Body of pancreas (tissue), 4 donors: ENCODE results near the gene DHRS4. TPM values are rescaled to one million over a fixed set of nuclear protein-coding genes. Genes with fewer than 3 reads are reported as not detected.

Source experiments
- ATAC-seq: fragments of 150-250 bp; one replicate; pipeline ENCODE4 v1.9.1; 2016
- DNase-seq, 4 donors: peaks; one replicate each; pipeline ENCODE4 v3.0.0-alpha.2; 2019
- H3K27ac ChIP-seq, 4 donors: fragments of 200-600 bp; sonication (generic); 1 replicate in 3 of 4; 2 replicates in 1 of 4; pipeline versions ENCODE4 v1.5.1 to v1.6.1; 2016 to 2019; ENCODE audit warnings: mild to moderate bottlenecking in 1 of 4, mixed read lengths in 1 of 4, moderate library complexity in 1 of 4
- H3K27me3 ChIP-seq, 2 donors: fragments of 200-600 bp; sonication (generic); one replicate each; pipeline ENCODE4 v1.6.0; 2016; ENCODE audit warnings: mild to moderate bottlenecking in 1 of 2
- H3K36me3 ChIP-seq, 2 donors: fragments of 200-600 bp; sonication (generic); replicated peaks in 1 of 2; 2 replicates each; pipeline ENCODE4 v1.5.1; 2016; ENCODE audit warnings: low read depth in 2 of 2; ENCODE audit not compliant: insufficient read depth in 1 of 2
- H3K4me1 ChIP-seq: fragments of 200-600 bp; sonication (generic); one replicate; pipeline ENCODE4 v1.6.0; 2016
- H3K4me3 ChIP-seq, 2 donors: fragments of 200-600 bp; sonication (generic); 1 replicate in 1 of 2; 2 replicates in 1 of 2; pipeline ENCODE4 v1.5.1; 2016 to 2019
- H3K9me3 ChIP-seq, 3 donors: fragments of 200-600 bp; sonication (generic); 1 replicate in 2 of 3; 2 replicates in 1 of 3; pipeline ENCODE4 v1.5.1; 2016
- CTCF ChIP-seq, 7 experiments: fragments of 450-650 bp in 4 of 7; fragments of 200-600 bp in 3 of 7; sonication (generic) in 3 of 7; IDR thresholded peaks; one replicate each; pipeline ENCODE4 v1.5.1; 2016 to 2019; ENCODE audit warnings: antibody characterized with exemption in 7 of 7
- POLR2A ChIP-seq, 3 donors: fragments of 450-650 bp; IDR thresholded peaks; one replicate each; pipeline ENCODE4 v1.6.1; 2016; ENCODE audit warnings: antibody characterized with exemption in 3 of 3, mild to moderate bottlenecking in 2 of 3
- WGBS, 2 donors: methylation state at CpG; one replicate each; pipeline ENCODE4 v1.1.5; 2017; 5-methylcytosine and 5-hydroxymethylcytosine counted together
- intact Hi-C: fragments of 100-400 bp; cut with DNase I; formaldehyde crosslinking; loops from one replicate; pipeline ENCODE4 v1.15.1; 2023
- total RNA-seq, 2 donors: library from RNA; depleted of rRNA; stranded (reverse); fragments of >200 nt; gene quantifications; one replicate each; pipeline ENCODE4 v1.1.0, GENCODE V29; 2016

DHRS4 gene
- total RNA-seq, 2 donors from 2014 or later: 18.4 to 45.5 TPM

- Histone ChIP-seq H3K36me3 (no peaks in the 10 kb centered on the region), H3K27ac (no peak overlapping the region), H3K4me1 (peaks cover 45% of the 10 kb centered on the region), H3K4me3 (no peak overlapping the region), H3K27me3 (no peaks in the 10 kb centered on the region), H3K9me3 (no peaks in the 10 kb centered on the region)
- DNase-seq (no peak), ATAC-seq (no peak)
- intact Hi-C loops: loop anchor here (10.0 kb wide), 1 partner anchor 348 kb away; no protein-coding TSS in a partner anchor
- WGBS, 2 donors: 79% methylated on average over 4 of the region's 4 CpGs
- no peak for TF ChIP-seq POLR2A (IDR thresholded peaks at IDR 0.05)
- no peak for TF ChIP-seq CTCF (IDR thresholded peaks at IDR 0.05)
Observed at GRCh38 chr14:23933108-23933741, 20.3 kb upstream of the DHRS4 start.

GRCh38 chr14:23933742-23934128 lies 19.8 kb upstream of the DHRS4 start:
- intact Hi-C loops: loop anchor here (10.0 kb wide), 1 partner anchor 349 kb away; no protein-coding TSS in a partner anchor
- no peak overlapping the region for H3K27ac ChIP-seq
- H3K36me3 ChIP-seq: no peaks in the 10 kb centered on the region
- peaks cover 45% of the 10 kb centered on the region for H3K4me1 ChIP-seq
- 71% methylated on average over 2 of the region's 2 CpGs; no CpG with 5 or more reads in 1 of the 2 donors for WGBS, 2 donors
- H3K4me3 ChIP-seq: no peak overlapping the region
- DNase-seq (no peak), ATAC-seq (no peak)
- H3K9me3 ChIP-seq: no peaks in the 10 kb centered on the region
- TF ChIP-seq CTCF (IDR thresholded peaks at IDR 0.05) (no peak), POLR2A (IDR thresholded peaks at IDR 0.05) (no peak)
- H3K27me3 ChIP-seq: no peaks in the 10 kb centered on the region

GRCh38 chr14:23935158-23935557 lies 18.4 kb upstream of the DHRS4 start:
- H3K27ac ChIP-seq: no peak overlapping the region
- intact Hi-C loops: loop anchor here (10.0 kb wide), 1 partner anchor 350 kb away; no protein-coding TSS in a partner anchor
- no peaks in the 10 kb centered on the region for H3K9me3 ChIP-seq
- TF ChIP-seq POLR2A (IDR thresholded peaks at IDR 0.05) (no peak), CTCF (IDR thresholded peaks at IDR 0.05) (no peak)
- 33% methylated on average over 1 of the region's 1 CpG for WGBS, 2 donors
- no peak overlapping the region for H3K4me3 ChIP-seq
- ATAC-seq (no peak), DNase-seq (no peak)
- peaks cover 44% of the 10 kb centered on the region for H3K4me1 ChIP-seq
- H3K36me3 ChIP-seq: no peaks in the 10 kb centered on the region
- H3K27me3 ChIP-seq: no peaks in the 10 kb centered on the region

DNA sequence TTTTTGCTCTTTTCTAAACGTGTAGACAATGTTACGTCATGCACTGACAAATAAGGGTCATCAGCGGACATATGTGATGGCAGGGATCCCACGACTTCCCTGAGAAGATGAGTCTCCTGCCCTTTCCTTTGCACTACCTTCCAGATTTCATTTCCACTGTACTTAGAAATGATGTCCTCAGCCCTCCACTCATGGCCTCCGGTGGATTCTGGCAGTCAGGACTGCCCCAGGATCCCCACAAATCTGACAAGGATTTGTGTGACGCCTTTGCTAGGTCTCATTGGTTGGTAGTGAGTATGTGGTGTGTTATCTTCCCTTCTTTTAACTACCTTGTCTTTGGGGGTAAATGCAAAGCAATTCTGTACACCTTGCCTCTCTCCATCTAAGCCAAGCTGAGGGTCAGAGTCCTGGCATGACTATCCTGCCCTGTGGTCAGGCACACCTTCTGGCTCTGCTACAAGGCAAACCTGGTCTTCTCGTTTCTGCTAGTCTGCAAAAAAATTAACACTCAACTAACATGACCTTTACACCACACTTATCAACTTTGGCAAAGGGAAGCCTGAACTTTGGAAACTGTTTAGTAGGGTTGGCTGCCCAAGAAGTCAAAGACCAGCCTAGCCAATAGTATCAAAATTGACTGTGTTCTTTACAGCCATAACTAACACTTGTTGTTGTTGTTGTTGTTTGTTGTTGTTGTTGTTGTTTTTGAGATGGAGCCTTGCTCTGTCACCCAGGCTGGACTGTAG lies 17.3 kb upstream of the DHRS4 start:
- peak; percentile 57 to 79 (median 65) for DNase-seq
- TF ChIP-seq CTCF (IDR thresholded peaks at IDR 0.05): no peak
- TF ChIP-seq POLR2A (IDR thresholded peaks at IDR 0.05): no peak
- WGBS, 2 donors: 60 to 62% methylated on average over 7 of the region's 7 CpGs
- Histone ChIP-seq H3K36me3 (no peaks in the 10 kb centered on the region), H3K4me3 (no peak overlapping the region), H3K27me3 (no peaks in the 10 kb centered on the region), H3K27ac (peak overlapping the region in 2 of 4 donors; percentile 4 to 21), H3K4me1 (peaks cover 50% of the 10 kb centered on the region), H3K9me3 (no peaks in the 10 kb centered on the region)
- ATAC-seq: peak; percentile 95
- intact Hi-C loops: loop anchor here (10.0 kb wide), 1 partner anchor 351 kb away; no protein-coding TSS in a partner anchor
